Activated naive CD4-positive, alpha-beta T cell treated with anti-CD3 and anti-CD28 coated beads, Interleukin-2, amount 10 ng/mL, durations not matched to agents 5 hours and 36 hours (primary cell): ENCODE measurements around the gene GABBR2. TPM values are rescaled to one million over a fixed set of nuclear protein-coding genes. Genes with fewer than 3 reads are reported as not detected.

Experiments used
- total RNA-seq, 2 experiments: library from RNA; stranded (reverse); gene quantifications; one replicate each; pipeline ENCODE4 v1.2.3, GENCODE V29; 2021

GABBR2 gene
- not detected for total RNA-seq

GRCh38 chr9:98708933-98709911, at the start of gene GABBR2:
Gene GABBR2, minus strand, starts transcription at chr9:98708935. Its CDS starts 198 bp downstream, at chr9:98708737.

GRCh38 chr9:98255578-98256296, 453.0 kb downstream of the GABBR2 start, which contains the start of gene TBC1D2:
Gene TBC1D2, minus strand, starts transcription at chr9:98255649. Its CDS starts 108 bp downstream, at chr9:98255541.

Other genes starting within 250 kb of the GABBR2 start
- gene ANKS6, start 87.6 kb upstream of the GABBR2 start, total RNA-seq: 1 to 10 TPM; 6.8 to 8.3 TPM
- gene GALNT12, start 98.7 kb upstream of the GABBR2 start, total RNA-seq: 1 to 10 TPM; 6.7 to 6.8 TPM
- under 1 TPM; 0.10 to 0.20 TPM for gene COL15A1, start 235.0 kb upstream of the GABBR2 start, total RNA-seq